ENCODE results near the gene WIPF2. TPM values are rescaled to one million over a fixed set of nuclear protein-coding genes. Genes with fewer than 3 reads are reported as not detected.
A peak's percentile ranks its signal among the peaks of the same experiment; 100 is the strongest.
"Not testable (repeated sequence)": the region's sequence is repeated elsewhere in the genome, so short reads cannot be mapped to it uniquely, and the experiment has no call there.

WIPF2 gene
- total RNA-seq, 1 experiment from 2014 or later, result 9.7 TPM

GRCh38 chr17:40287159-40287493 is 68.0 kb downstream of the WIPF2 start:
- in situ Hi-C loops (cut with HindIII; ENCODE audit: low sequenced_read_pairs), result no loop called here
- no peak for DNase-seq (ENCODE audit: low spot score)

GRCh38 chr17:40287494-40288369 is 68.6 kb downstream of the WIPF2 start, which contains the start of gene CDC6:
Gene CDC6 (plus strand): TSS chr17:40287879. CDS start chr17:40289421, 1,542 bp downstream.
- peak; percentile 100 for DNase-seq (ENCODE audit: low spot score)
- in situ Hi-C loops (cut with HindIII; ENCODE audit: low sequenced_read_pairs), result no loop called here

DNA sequence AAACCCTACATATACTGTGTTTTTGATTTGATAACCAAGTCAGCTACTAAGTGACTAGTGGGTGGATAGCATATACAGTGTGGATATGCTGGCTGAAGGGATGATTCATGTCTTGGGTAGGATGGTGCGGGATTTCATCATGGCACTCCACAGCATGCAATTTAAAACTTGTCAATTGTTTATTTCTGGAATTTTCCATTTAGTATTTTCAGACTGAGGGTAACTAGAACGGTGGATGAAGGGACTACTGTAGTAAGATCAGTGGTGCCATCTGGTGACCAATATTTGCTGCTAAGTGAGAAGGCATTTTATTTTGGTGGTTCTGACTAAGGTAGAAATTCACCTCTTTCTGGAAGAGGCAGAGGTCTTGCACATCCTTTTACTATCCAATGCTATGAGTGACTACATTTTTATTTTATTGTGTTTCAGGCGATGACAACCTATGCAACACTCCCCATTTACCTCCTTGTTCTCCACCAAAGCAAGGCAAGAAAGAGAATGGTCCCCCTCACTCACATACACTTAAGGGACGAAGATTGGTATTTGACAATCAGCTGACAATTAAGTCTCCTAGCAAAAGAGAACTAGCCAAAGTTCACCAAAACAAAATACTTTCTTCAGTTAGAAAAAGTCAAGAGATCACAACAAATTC is 71.7 kb downstream of the WIPF2 start:
- in situ Hi-C loops (cut with HindIII; ENCODE audit: low sequenced_read_pairs), result no loop called here
- peak; percentile 70 for DNase-seq (ENCODE audit: low spot score)

GRCh38 chr17:40291281-40291664 is 72.2 kb downstream of the WIPF2 start:
- DNase-seq (ENCODE audit: low spot score), result no peak
- in situ Hi-C loops (cut with HindIII; ENCODE audit: low sequenced_read_pairs), result no loop called here

GRCh38 chr17:40293363-40293762 is 74.3 kb downstream of the WIPF2 start:
- no peak for DNase-seq (ENCODE audit: low spot score)
- in situ Hi-C loops (cut with HindIII; ENCODE audit: low sequenced_read_pairs), result no loop called here

DNA sequence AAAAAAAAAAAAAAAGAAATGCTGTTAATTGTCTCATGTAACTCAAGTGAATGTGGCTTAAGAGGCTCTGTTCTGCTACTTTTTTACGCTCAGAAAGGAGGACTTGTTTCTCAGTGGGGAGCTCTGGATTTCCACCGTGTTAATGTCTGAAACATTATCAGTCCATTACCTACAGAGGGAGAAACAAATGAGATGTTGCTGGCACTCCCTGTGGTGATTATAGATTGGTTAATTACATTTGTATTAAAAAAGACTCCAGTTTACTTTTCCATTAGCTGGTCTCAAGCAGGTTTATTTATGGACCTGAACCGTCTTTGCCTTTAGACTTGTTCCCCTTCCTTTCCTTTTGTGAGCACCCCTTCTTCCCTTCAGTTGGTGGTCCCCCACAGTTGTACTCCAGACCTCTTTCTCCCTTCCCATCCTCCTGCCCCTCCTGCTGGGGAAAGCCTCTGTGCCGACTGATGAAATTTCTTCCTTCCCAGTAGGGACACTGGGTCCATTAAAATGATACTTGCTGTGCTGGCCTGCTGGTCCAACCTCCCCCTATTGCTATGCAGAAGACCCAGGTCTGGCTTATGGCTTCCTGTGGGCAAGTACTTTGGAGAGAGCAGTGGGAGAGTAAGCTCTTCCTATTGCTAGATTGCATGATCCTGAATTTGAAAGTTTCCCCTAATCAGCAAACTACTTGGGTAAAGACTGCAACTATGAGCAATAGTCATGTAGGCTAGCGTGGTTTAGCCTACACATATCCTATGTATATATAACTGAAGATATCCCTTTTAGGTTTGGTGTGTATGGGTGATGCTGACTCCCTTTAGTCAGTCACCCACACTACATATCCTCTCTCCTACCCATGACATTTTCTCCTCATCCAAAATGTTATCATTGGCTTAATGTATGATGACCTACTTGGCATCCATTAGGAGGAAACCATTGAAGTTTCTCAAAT is 76.7 kb downstream of the WIPF2 start:
- in situ Hi-C loops (cut with HindIII; ENCODE audit: low sequenced_read_pairs), result no loop called here
- DNase-seq (ENCODE audit: low spot score), result no peak

DNA sequence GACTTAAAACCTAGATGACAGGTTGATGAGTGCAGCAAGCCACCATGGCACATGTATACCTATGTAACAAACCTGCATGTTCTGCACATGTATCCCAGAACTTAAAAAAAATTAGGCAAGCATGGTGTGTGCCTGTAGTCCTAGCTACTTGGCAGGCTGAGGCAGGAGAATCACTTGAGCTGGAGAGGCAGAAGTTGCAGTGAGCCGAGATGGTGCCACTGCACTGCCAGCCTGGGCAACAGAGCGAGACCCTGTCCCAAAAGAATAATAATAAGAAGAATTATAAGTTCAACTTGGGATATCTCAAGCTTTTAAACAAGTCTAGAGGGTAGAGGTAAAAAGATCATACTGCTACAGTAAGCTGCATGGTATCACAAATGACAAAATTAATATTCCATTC is 78.4 kb downstream of the WIPF2 start:
- in situ Hi-C loops (cut with HindIII; ENCODE audit: low sequenced_read_pairs), result no loop called here
- no peak for DNase-seq (ENCODE audit: low spot score)

DNA sequence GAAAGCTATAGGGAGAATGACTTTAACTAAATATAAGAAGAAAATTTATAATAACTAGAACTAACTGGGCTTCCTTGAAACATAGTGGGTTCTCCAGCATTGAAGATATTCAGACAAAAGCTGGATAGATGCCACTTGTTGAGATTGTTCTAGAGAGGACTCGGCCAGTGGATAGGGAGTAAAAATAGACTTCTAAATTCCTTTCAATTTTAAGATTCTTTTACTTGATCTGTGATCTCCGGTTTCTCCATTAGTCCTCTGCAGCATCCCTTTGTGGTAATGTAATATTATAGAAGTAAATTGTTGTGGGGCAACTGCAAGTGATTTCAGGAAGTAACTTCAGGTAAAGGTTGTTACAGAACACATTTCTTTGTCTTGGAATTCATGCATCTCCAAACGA is 79.6 kb downstream of the WIPF2 start:
- in situ Hi-C loops (cut with HindIII; ENCODE audit: low sequenced_read_pairs), result no loop called here
- DNase-seq (ENCODE audit: low spot score), result no peak

DNA sequence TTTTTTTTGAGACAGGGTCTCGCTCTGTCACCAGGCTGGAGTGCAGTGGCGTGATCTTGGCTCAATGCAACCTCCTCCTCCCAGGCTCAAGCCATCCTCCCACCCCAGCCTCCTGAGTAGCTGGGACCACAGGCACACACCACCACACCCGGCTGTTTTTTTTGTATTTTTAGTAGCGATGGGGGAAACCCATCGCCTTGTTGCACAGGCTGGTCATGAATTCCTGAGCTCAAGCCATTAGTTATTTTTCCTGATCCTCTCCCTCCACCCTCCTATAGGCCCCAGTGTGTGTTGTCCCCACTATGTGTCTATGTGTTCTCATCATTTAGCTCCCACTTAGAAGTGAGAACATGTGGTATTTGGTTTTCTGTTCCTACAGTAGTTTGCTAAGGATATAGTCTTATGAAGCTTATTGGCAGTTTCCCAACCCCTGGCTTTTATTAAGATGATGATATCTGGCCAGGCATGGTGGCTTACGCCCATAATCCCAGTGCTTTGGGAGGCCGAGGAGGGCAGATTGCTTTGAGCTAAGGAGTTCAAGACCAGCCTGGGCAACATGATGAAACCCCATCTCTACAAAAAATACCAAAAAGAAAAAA is 80.2 kb downstream of the WIPF2 start:
- in situ Hi-C loops (cut with HindIII; ENCODE audit: low sequenced_read_pairs); DNase-seq (ENCODE audit: low spot score): not testable (repeated sequence)

GRCh38 chr17:40301315-40301714 is 82.2 kb downstream of the WIPF2 start:
- no peak for DNase-seq (ENCODE audit: low spot score)
- in situ Hi-C loops (cut with HindIII; ENCODE audit: low sequenced_read_pairs), result loop anchor here (25.0 kb wide), 1 partner anchor 239 kb away; the partner anchor contains the start of genes MED24 and THRA

GRCh38 chr17:40303009-40303657 is 84.0 kb downstream of the WIPF2 start:
- DNase-seq (ENCODE audit: low spot score), result peak; percentile 82

GRCh38 chr17:40303708-40304551 is 84.8 kb downstream of the WIPF2 start:
- no peak for DNase-seq (ENCODE audit: low spot score)
- in situ Hi-C loops (cut with HindIII; ENCODE audit: low sequenced_read_pairs), result loop anchor here (25.0 kb wide), 1 partner anchor 242 kb away; the partner anchor contains the start of genes MED24 and THRA

More at GRCh38 chr17:40303009-40303657, 84.0 kb downstream of the WIPF2 start:
- in situ Hi-C loops (cut with HindIII; ENCODE audit: low sequenced_read_pairs), result loop anchor here (25.0 kb wide), 1 partner anchor 241 kb away; the partner anchor contains the start of genes MED24 and THRA

GRCh38 chr17:40304552-40304863 is 85.4 kb downstream of the WIPF2 start:
- not testable (repeated sequence) for DNase-seq (ENCODE audit: low spot score)
- in situ Hi-C loops (cut with HindIII; ENCODE audit: low sequenced_read_pairs), result loop anchor here (25.0 kb wide), 1 partner anchor 242 kb away; the partner anchor contains the start of genes MED24 and THRA

DNA sequence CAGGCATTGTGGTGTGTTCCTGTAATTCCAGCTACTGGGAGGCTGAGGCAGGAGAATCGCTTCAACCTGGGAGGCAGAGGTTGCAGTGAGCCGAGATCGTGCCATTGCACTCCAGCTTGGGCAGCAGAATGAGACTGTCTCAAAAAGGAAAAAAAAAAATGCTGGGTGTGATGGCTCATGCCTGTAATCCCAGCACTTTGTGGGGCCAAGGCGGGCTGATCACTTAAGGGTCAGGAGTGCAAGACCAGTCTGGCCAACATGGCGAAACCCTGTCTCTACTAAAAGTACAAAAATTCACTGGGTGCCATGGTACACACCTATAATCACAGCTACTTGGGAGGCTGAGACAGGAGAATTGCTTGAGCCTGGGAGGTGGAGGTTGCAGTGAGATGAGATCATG is 85.8 kb downstream of the WIPF2 start:
- in situ Hi-C loops (cut with HindIII; ENCODE audit: low sequenced_read_pairs), result loop anchor here (25.0 kb wide), 1 partner anchor 243 kb away; the partner anchor contains the start of genes MED24 and THRA
- not testable (repeated sequence) for DNase-seq (ENCODE audit: low spot score)

DNA sequence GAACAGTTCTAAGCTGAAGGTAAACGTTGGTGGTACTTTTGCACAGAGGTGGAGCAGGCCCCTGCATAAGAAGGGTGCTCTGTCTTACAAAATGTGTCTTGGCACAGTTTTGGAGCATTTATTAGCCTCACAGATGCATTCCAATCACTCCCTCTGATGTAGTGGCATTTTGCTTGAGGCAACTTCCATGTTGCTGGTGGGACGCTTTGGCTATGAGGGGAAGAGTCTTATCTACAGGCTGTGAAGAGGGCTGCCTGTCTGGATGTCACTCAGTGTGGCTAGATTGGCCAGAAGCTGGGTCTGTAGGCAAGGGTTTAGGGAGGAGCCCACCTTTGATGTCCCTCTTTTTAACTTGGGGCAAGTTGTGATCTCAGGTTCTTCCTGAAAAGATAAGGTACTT is 87.3 kb downstream of the WIPF2 start:
- DNase-seq (ENCODE audit: low spot score), result no peak
- in situ Hi-C loops (cut with HindIII; ENCODE audit: low sequenced_read_pairs), result loop anchor here (25.0 kb wide), 1 partner anchor 244 kb away; the partner anchor contains the start of genes MED24 and THRA

GRCh38 chr17:40307001-40307730 is 88.1 kb downstream of the WIPF2 start:
- in situ Hi-C loops (cut with HindIII; ENCODE audit: low sequenced_read_pairs), result loop anchor here (25.0 kb wide), 1 partner anchor 245 kb away; the partner anchor contains the start of genes MED24 and THRA
- DNase-seq (ENCODE audit: low spot score), result no peak
